HepG2 (cell line): ENCODE results near the gene ATP6V0A1. TPM values are rescaled to one million over a fixed set of nuclear protein-coding genes. Genes with fewer than 3 reads are reported as not detected.

ENCODE experiments used
- ARNT2 ChIP-seq: sonication (generic); formaldehyde crosslinking; IDR thresholded peaks from 2 replicates; pipeline ENCODE4 v1.8.0; 2022; ENCODE audit warnings: mild to moderate bottlenecking, low read depth, missing genetic modification reagents, moderate library complexity
- CREB3 ChIP-seq: sonication (generic); formaldehyde crosslinking; IDR thresholded peaks from 2 replicates; pipeline ENCODE4 v1.5.0; 2020; ENCODE audit warnings: missing genetic modification reagents
- HMGXB3 ChIP-seq: sonication (generic); formaldehyde crosslinking; IDR thresholded peaks from 2 replicates; pipeline ENCODE4 v1.4.0; 2020; ENCODE audit warnings: missing genetic modification reagents, borderline replicate concordance
- IKZF5 ChIP-seq: IDR thresholded peaks from 2 replicates; pipeline ENCODE4 v1.6.1; 2018; ENCODE audit warnings: missing genetic modification reagents, mild to moderate bottlenecking, missing compliant biosample characterization
- KDM2A ChIP-seq: sonication (generic); formaldehyde crosslinking; IDR thresholded peaks from 2 replicates; pipeline ENCODE4 v1.4.0; 2020; ENCODE audit warnings: low read depth, missing genetic modification reagents, borderline replicate concordance
- RARA ChIP-seq: IDR thresholded peaks from 2 replicates; pipeline ENCODE4 v1.6.1; 2016; ENCODE audit warnings: missing genetic modification reagents, missing compliant biosample characterization
- RFX3 ChIP-seq: IDR thresholded peaks from 2 replicates; pipeline ENCODE4 v1.6.1; 2016; ENCODE audit warnings: missing biosample characterization, missing genetic modification reagents
- RFX5 ChIP-seq: IDR thresholded peaks from 2 replicates; pipeline ENCODE4 v1.6.1; 2011; ENCODE audit warnings: low read depth, low read length, improper control_type of control experiment
- ZNF234 ChIP-seq: sonication (generic); formaldehyde crosslinking; conservative IDR thresholded peaks from 2 replicates; pipeline ENCODE4 v1.5.1; 2020; ENCODE audit warnings: mild to moderate bottlenecking, missing genetic modification reagents
- ZNF274 ChIP-seq: sonication (generic); formaldehyde crosslinking; IDR thresholded peaks from 2 replicates; pipeline ENCODE4 v1.5.1; 2020; ENCODE audit warnings: mild to moderate bottlenecking, missing genetic modification reagents
- ZNF337 ChIP-seq: sonication (generic); formaldehyde crosslinking; IDR thresholded peaks from 2 replicates; pipeline ENCODE4 v1.5.1; 2020; ENCODE audit warnings: missing genetic modification reagents, low read depth, mild to moderate bottlenecking, borderline replicate concordance
- ZNF501 ChIP-seq: sonication (generic); formaldehyde crosslinking; IDR thresholded peaks from 2 replicates; pipeline ENCODE4 v1.5.1; 2020; ENCODE audit warnings: mild to moderate bottlenecking, moderate library complexity, missing genetic modification reagents
- ZNF546 ChIP-seq: sonication (generic); formaldehyde crosslinking; conservative IDR thresholded peaks from 2 replicates; pipeline ENCODE4 v1.8.1; 2023; ENCODE audit warnings: mild to moderate bottlenecking, missing genetic modification reagents
- ZNF574 ChIP-seq: sonication (generic); formaldehyde crosslinking; IDR thresholded peaks from 2 replicates; pipeline ENCODE4 v1.4.0; 2020; ENCODE audit warnings: missing genetic modification reagents
- ZNF792 ChIP-seq: IDR thresholded peaks from 2 replicates; pipeline ENCODE4 v1.6.1; 2016
- polyA plus RNA-seq, 8 experiments: library from polyadenylated mRNA; depleted of rRNA in 3 of 8; stranded (reverse) in 7 of 8; unstranded in 1 of 8; fragments of >200 nt; fragmentation: Illumina TruSeq in 4 of 8; extraction: Trizol in 4 of 8; gene quantifications; 2 replicates each; pipeline versions ENCODE4 v1.2.1 to v1.2.3, GENCODE V29; 2011 to 2016; ENCODE audit warnings: low read depth in 4 of 8, missing spikeins in 1 of 8, mixed read lengths in 1 of 8; ENCODE audit not compliant: insufficient read depth in 1 of 8
- total RNA-seq, 5 experiments: library from RNA; depleted of rRNA; stranded (reverse); fragments of >200 nt; fragmentation: Illumina TruSeq; extraction: Trizol; gene quantifications; 2 replicates each; pipeline ENCODE4 v1.2.3, GENCODE V29; 2016; ENCODE audit warnings: low read depth in 1 of 5
- TF ChIP-seq, protein P1 (sequence below): sonication (generic); formaldehyde crosslinking; IDR thresholded peaks from 2 replicates; pipeline ENCODE4 v1.5.0; 2020; ENCODE audit warnings: missing genetic modification reagents, mild to moderate bottlenecking, borderline replicate concordance
- TF ChIP-seq, protein P2 (sequence below): sonication (generic); formaldehyde crosslinking; IDR thresholded peaks from 2 replicates; pipeline ENCODE4 v1.5.0; 2020; ENCODE audit warnings: mild to moderate bottlenecking, missing genetic modification reagents, borderline replicate concordance

The ATP6V0A1 gene
- total and polyA plus RNA-seq, 2 of the 13 experiments (the other 11 are each of a cell fraction or from before 2014, with no cell fraction given), result 27.9 to 54.1 TPM

DNA sequence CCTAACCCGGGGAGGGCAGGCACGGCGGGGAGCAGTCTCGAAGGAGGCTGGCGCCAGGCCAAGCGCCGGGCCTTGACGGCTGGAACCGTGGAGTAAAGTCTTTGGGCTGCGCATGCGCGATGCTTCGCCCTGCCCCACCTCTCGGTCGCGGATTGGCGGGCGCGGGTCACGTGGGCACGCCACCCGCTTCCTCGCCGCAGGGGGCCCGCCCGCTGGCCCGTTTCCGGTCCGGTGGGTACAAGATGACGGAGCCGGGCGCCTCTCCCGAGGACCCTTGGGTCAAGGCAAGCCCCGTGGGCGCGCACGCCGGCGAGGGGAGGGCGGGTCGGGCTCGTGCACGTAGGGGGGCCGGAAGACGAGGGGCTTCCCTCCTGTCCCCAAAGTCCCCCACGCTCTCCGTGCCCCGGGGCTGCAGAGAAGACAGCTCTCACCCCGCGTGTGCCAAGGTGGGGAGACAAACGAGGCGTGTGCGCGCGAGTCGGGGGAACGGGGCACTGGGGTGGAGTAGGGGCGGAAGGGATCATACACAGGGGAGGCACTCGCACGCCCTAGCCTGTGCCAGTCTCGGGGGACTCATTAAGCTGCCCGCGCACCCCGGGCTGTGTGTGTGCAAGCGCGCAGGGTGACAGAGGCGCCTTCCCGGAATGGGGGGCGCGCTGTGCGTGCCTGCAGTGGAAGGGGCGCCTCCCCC, 108.3 kb downstream of the ATP6V0A1 start, which contains the start of gene MLX (continued):
- TF ChIP-seq ZNF546 (CRISPR knock-in tag) (no peak), IKZF5 (CRISPR knock-in tag) (peak; percentile 98), ZNF574 (peak; percentile 77), KDM2A (peak; percentile 100), ZNF501 (CRISPR knock-in tag) (peak; percentile 93), ZNF234 (no peak), RARA (CRISPR knock-in tag) (peak; percentile 74), RFX5 (no peak), ZNF792 (CRISPR knock-in tag) (0 out of 2 replicates have a peak, but pooled peaks have one; percentile 39), CREB3 (CRISPR knock-in tag) (0 out of 2 replicates have a peak, but pooled peaks have one; percentile 72), ARNT2 (CRISPR knock-in tag) (peak; percentile 89), ZNF337 (CRISPR knock-in tag) (peak; percentile 74; the same call in 1 of the 2 replicates), ZNF274 (CRISPR knock-in tag) (peak; percentile 80; the same call in 1 of the 2 replicates), RFX3 (CRISPR knock-in tag) (no peak), HMGXB3 (CRISPR knock-in tag) (peak; percentile 61; the same call in 1 of the 2 replicates)
- TF ChIP-seq, protein P1, sequence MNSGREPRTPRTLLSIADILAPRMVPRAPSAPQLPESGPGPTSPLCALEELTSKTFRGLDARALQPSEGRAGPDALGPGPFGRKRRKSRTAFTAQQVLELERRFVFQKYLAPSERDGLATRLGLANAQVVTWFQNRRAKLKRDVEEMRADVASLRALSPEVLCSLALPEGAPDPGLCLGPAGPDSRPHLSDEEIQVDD (CRISPR knock-in tag), result no peak
- TF ChIP-seq, protein P2, sequence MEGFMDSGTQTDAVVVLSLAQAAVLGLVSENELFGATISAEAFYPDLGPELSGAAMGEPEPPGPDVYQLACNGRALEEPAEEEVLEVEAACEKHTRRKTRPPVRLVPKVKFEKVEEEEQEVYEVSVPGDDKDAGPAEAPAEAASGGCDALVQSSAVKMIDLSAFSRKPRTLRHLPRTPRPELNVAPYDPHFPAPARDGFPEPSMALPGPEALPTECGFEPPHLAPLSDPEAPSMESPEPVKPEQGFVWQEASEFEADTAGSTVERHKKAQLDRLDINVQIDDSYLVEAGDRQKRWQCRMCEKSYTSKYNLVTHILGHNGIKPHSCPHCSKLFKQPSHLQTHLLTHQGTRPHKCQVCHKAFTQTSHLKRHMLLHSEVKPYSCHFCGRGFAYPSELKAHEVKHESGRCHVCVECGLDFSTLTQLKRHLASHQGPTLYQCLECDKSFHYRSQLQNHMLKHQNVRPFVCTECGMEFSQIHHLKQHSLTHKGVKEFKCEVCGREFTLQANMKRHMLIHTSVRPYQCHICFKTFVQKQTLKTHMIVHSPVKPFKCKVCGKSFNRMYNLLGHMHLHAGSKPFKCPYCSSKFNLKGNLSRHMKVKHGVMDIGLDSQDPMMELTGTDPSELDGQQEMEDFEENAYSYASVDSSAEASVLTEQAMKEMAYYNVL (CRISPR knock-in tag), result peak; percentile 59; the same call in 1 of the 2 replicates
